Natural killer cell (primary cell): ENCODE data around the gene STK25. TPM values are rescaled to one million over a fixed set of nuclear protein-coding genes. Genes with fewer than 3 reads are reported as not detected.

Experiments
- ATAC-seq, 3 donors: fragments of 150-1000 bp in 2 of 3; fragments of 200-7000 bp in 1 of 3; cut with Tn5 transposase; 1 replicate in 1 of 3; 2 replicates in 2 of 3; pipeline ENCODE4 v1.10.0; 2021; ENCODE audit warnings: mild to moderate bottlenecking in 2 of 3, moderate library complexity in 2 of 3
- DNase-seq, 2 donors: peaks; one replicate each; pipeline versions ENCODE4 v3.0.0 to v3.0.0-alpha.2; 2013 to 2021; ENCODE audit warnings: mixed read lengths in 1 of 2
- H3K27ac ChIP-seq: one replicate; pipeline ENCODE4 v1.5.1; 2013; ENCODE audit warnings: mild to moderate bottlenecking, low read length
- H3K27me3 ChIP-seq: one replicate; pipeline ENCODE4 v1.6.1; 2013; ENCODE audit warnings: low read length; ENCODE audit not compliant: control insufficient read depth, insufficient read depth
- H3K36me3 ChIP-seq: one replicate; pipeline ENCODE4 v1.6.1; 2013; ENCODE audit warnings: low read length; ENCODE audit not compliant: control insufficient read depth, insufficient read depth
- H3K4me1 ChIP-seq: one replicate; pipeline ENCODE4 v1.6.1; 2013; ENCODE audit warnings: low read length; ENCODE audit not compliant: control insufficient read depth, insufficient read depth
- H3K4me3 ChIP-seq: one replicate; pipeline ENCODE4 v1.5.1; 2013; ENCODE audit warnings: low read length
- H3K9me3 ChIP-seq: one replicate; pipeline ENCODE4 v1.6.1; 2013; ENCODE audit warnings: low read length; ENCODE audit not compliant: control insufficient read depth, insufficient read depth
- H3K27ac Mint-ChIP-seq, 2 donors: one replicate each; pipeline ENCODE4 v1.8.0; 2022; ENCODE audit warnings: mild to moderate bottlenecking in 2 of 2, mixed read lengths in 2 of 2, moderate library complexity in 1 of 2
- H3K27me3 Mint-ChIP-seq, 2 donors: one replicate each; pipeline ENCODE4 v1.8.0; 2022; ENCODE audit warnings: low read depth in 2 of 2, mixed read lengths in 2 of 2
- H3K36me3 Mint-ChIP-seq: one replicate; pipeline ENCODE4 v1.8.0; 2022; ENCODE audit warnings: mixed read lengths
- H3K4me1 Mint-ChIP-seq, 2 donors: one replicate each; pipeline ENCODE4 v1.8.0; 2022; ENCODE audit warnings: mixed read lengths in 2 of 2
- H3K4me3 Mint-ChIP-seq: one replicate; pipeline ENCODE4 v1.8.0; 2022; ENCODE audit warnings: mild to moderate bottlenecking, moderate library complexity, mixed read lengths
- H3K9me3 Mint-ChIP-seq, 2 donors: one replicate each; pipeline ENCODE4 v1.8.0; 2022; ENCODE audit warnings: mixed read lengths in 2 of 2
- WGBS: methylation state at CpG from one replicate; pipeline ENCODE4 v1.1.7; 2013; ENCODE audit warnings: missing lambda C conversion rate; ENCODE audit not compliant: insufficient coverage; 5-methylcytosine and 5-hydroxymethylcytosine counted together
- intact Hi-C: fragments of 100-400 bp; cut with micrococcal nuclease; formaldehyde crosslinking; loops from one replicate; pipeline ENCODE4 v1.14.2; 2022
- total RNA-seq, 4 donors: library from RNA; stranded (reverse); fragments of 120-200 nt in 1 of 4; gene quantifications; one replicate each; pipeline versions ENCODE4 v1.2.3 to v1.2.4, GENCODE V29; 2013 to 2022
- TF ChIP-seq, protein P1 (sequence below): fragments of 200-600 bp; IDR thresholded peaks from one replicate; pipeline ENCODE4 v1.8.0; 2022; ENCODE audit warnings: antibody characterized with exemption

The STK25 gene
- total RNA-seq, 3 donors from 2014 or later (not counting 1 experiment from before 2014, with no cell fraction given), result 110 to 140 (median 135) TPM

DNA sequence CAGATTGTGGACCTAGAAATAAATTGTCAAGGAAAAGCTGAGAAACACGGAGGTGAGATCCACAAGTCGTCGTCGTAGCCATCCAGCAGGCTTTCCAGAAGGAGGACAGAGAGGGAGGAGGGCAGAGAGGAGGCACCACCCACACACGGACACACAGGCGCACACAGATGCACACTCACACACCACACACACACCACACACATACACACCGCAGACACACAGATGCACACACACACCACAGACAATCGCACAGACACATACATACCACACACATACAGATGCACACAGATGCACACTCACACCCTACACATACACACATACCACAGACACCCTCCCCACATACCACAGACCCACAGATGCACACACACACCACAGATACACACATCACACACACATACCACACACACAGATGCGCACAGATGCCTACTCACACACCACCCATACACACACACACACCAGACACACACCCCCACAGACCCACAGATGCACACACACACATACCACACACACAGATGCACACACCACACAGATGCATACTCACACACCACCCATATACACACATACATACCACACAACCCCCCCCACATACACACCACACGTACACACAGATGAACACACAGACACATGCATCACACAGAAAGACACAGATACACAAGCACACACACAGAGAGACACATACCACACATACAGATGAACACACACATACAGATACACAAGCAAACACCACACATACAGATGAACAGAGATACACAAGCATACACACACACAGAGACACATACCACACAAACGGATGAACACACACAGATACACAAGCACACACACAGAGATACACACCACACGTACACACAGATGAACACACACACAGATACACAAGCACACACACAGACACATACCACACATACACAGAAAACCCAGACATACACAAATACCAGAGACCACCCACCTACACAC, 37.4 kb upstream of the STK25 start:
- Histone ChIP-seq H3K9me3 (no peaks in the 10 kb centered on the region), H3K4me3 (no peak overlapping the region), H3K36me3 (no peaks in the 10 kb centered on the region), H3K4me1 (peaks cover 8% of the 10 kb centered on the region), H3K27me3 (peaks cover 9% of the 10 kb centered on the region), H3K27ac (no peak overlapping the region)
- TF ChIP-seq, protein P1, sequence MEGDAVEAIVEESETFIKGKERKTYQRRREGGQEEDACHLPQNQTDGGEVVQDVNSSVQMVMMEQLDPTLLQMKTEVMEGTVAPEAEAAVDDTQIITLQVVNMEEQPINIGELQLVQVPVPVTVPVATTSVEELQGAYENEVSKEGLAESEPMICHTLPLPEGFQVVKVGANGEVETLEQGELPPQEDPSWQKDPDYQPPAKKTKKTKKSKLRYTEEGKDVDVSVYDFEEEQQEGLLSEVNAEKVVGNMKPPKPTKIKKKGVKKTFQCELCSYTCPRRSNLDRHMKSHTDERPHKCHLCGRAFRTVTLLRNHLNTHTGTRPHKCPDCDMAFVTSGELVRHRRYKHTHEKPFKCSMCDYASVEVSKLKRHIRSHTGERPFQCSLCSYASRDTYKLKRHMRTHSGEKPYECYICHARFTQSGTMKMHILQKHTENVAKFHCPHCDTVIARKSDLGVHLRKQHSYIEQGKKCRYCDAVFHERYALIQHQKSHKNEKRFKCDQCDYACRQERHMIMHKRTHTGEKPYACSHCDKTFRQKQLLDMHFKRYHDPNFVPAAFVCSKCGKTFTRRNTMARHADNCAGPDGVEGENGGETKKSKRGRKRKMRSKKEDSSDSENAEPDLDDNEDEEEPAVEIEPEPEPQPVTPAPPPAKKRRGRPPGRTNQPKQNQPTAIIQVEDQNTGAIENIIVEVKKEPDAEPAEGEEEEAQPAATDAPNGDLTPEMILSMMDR, result no peak
- Mint-ChIP-seq H3K27ac (no peak overlapping the region), H3K27me3 (peaks cover 0 to 4% of the 10 kb centered on the region in 2 donors), H3K36me3 (no peaks in the 10 kb centered on the region), H3K9me3 (no peaks in the 10 kb centered on the region), H3K4me1 (peaks cover under 1 to 1% of the 10 kb centered on the region in 2 donors), H3K4me3 (no peak overlapping the region)
- DNase-seq (no peak), ATAC-seq (no peak)
- WGBS, result 82% methylated on average over 11 of the region's 12 CpGs
- intact Hi-C loops, result no loop called here

GRCh38 chr2:241545106-241545505, 36.7 kb upstream of the STK25 start:
- peaks cover 11% of the 10 kb centered on the region for H3K27me3 ChIP-seq
- no peak overlapping the region for H3K4me3 ChIP-seq
- no peak overlapping the region for H3K4me3 Mint-ChIP-seq
- DNase-seq (no peak), ATAC-seq (no peak)
- WGBS, result 88% methylated on average over 10 of the region's 10 CpGs
- H3K4me1 ChIP-seq, result peaks cover 12% of the 10 kb centered on the region
- H3K27ac ChIP-seq, result no peak overlapping the region
- no peak overlapping the region for H3K27ac Mint-ChIP-seq
- TF ChIP-seq, protein P1, result no peak
- no peaks in the 10 kb centered on the region for H3K9me3 ChIP-seq
- H3K4me1 Mint-ChIP-seq, result peaks cover 4 to 5% of the 10 kb centered on the region in 2 donors
- no peaks in the 10 kb centered on the region for H3K9me3 Mint-ChIP-seq
- intact Hi-C loops, result no loop called here
- no peaks in the 10 kb centered on the region for H3K36me3 Mint-ChIP-seq
- H3K27me3 Mint-ChIP-seq, result peaks cover 0 to 7% of the 10 kb centered on the region in 2 donors
- no peaks in the 10 kb centered on the region for H3K36me3 ChIP-seq

- WGBS, result 84% methylated on average over 15 of the region's 15 CpGs
- Mint-ChIP-seq H3K9me3 (no peaks in the 10 kb centered on the region), H3K4me1 (peaks cover 4 to 5% of the 10 kb centered on the region in 2 donors), H3K36me3 (no peaks in the 10 kb centered on the region), H3K4me3 (no peak overlapping the region), H3K27me3 (peaks cover 0 to 10% of the 10 kb centered on the region in 2 donors), H3K27ac (no peak overlapping the region)
- Histone ChIP-seq H3K9me3 (no peaks in the 10 kb centered on the region), H3K4me3 (no peak overlapping the region), H3K4me1 (peaks cover 12% of the 10 kb centered on the region), H3K27ac (no peak overlapping the region), H3K36me3 (no peaks in the 10 kb centered on the region), H3K27me3 (peaks cover 11% of the 10 kb centered on the region)
- DNase-seq (no peak), ATAC-seq (no peak)
- intact Hi-C loops, result no loop called here
- TF ChIP-seq, protein P1, result no peak
Observed at GRCh38 chr2:241542278-241542605, 33.9 kb upstream of the STK25 start.
